Endothelial cell of umbilical vein (primary cell): Measurements from ENCODE around the gene ERGIC2.

ENCODE experiments used
- MYC ChIP-seq: IDR thresholded peaks from one replicate; pipeline ENCODE4 v1.6.1; 2011; ENCODE audit warnings: mild to moderate bottlenecking, low read depth, low read length
- POLR2A ChIP-seq: IDR thresholded peaks from 2 replicates; pipeline ENCODE4 v1.6.1; 2012; ENCODE audit warnings: low read depth, mild to moderate bottlenecking, control low read depth, low read length
- TF ChIP-seq, protein P1 (sequence below), 2 donors: IDR thresholded peaks; 1 replicate in 1 of 2; 2 replicates in 1 of 2; pipeline ENCODE4 v1.5.1; 2011; ENCODE audit warnings: low read length in 2 of 2, mild to moderate bottlenecking in 2 of 2, moderate library complexity in 2 of 2, control low read depth in 1 of 2, inconsistent platforms in 1 of 2, low read depth in 1 of 2; ENCODE audit not compliant: insufficient read depth in 1 of 2; ENCODE audit errors: extremely low read depth in 1 of 2
- TF ChIP-seq, protein P2 (sequence below): IDR thresholded peaks from 2 replicates; pipeline ENCODE4 v1.6.1; 2011; ENCODE audit not compliant: insufficient read depth, insufficient read length

DNA sequence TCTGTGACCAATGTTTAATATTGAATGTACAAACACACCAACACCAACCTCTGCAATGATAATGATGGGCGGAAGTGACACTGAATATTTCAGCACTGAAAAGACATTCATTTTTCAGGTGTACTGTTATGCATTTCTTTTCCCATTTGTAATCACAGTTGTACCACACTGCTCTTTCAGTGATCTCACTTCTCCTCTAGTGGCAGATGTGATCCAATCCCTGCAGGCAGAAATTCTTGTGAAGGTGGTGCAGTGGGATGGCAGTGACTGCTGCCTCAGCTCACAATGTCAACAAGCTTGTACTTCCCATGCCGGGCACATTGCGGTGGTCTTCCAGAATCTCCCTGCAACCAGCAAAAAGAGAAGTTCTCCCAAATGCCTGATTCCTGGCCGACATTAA lies 23.0 kb upstream of the ERGIC2 start:
- TF ChIP-seq, protein P1, sequence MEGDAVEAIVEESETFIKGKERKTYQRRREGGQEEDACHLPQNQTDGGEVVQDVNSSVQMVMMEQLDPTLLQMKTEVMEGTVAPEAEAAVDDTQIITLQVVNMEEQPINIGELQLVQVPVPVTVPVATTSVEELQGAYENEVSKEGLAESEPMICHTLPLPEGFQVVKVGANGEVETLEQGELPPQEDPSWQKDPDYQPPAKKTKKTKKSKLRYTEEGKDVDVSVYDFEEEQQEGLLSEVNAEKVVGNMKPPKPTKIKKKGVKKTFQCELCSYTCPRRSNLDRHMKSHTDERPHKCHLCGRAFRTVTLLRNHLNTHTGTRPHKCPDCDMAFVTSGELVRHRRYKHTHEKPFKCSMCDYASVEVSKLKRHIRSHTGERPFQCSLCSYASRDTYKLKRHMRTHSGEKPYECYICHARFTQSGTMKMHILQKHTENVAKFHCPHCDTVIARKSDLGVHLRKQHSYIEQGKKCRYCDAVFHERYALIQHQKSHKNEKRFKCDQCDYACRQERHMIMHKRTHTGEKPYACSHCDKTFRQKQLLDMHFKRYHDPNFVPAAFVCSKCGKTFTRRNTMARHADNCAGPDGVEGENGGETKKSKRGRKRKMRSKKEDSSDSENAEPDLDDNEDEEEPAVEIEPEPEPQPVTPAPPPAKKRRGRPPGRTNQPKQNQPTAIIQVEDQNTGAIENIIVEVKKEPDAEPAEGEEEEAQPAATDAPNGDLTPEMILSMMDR (IDR thresholded peaks at IDR 0.05; ENCODE audit: extremely low read depth in 1 of 2, insufficient read depth in 1 of 2, low read depth in 1 of 2, low read length in 2 of 2), result no peak
- TF ChIP-seq POLR2A (no peak), MYC (no peak)
- TF ChIP-seq, protein P2, sequence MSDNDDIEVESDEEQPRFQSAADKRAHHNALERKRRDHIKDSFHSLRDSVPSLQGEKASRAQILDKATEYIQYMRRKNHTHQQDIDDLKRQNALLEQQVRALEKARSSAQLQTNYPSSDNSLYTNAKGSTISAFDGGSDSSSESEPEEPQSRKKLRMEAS, result no peak
